HL-60 (cell line): ENCODE measurements around the gene PUS1.

Experiments
- DNase-seq, 2 experiments: peaks; one replicate each; pipeline ENCODE4 v3.0.0-alpha.2; 2010 to 2020; ENCODE audit warnings: low read depth in 1 of 2, low spot score in 1 of 2
- H3K27ac ChIP-seq: fragments of 250-450 bp; sonication (Bioruptor Pico); replicated peaks from 2 replicates; pipeline ENCODE4 v1.5.1; 2020; ENCODE audit warnings: mild to moderate bottlenecking, moderate library complexity
- H3K27me3 ChIP-seq: fragments of 250-450 bp; sonication (Bioruptor Pico); 2 replicates; pipeline ENCODE4 v1.5.1; 2021; ENCODE audit warnings: mild to moderate bottlenecking, moderate library complexity; ENCODE audit not compliant: insufficient read depth, poor library complexity, severe bottlenecking
- H3K4me3 ChIP-seq: replicated peaks from 2 replicates; pipeline ENCODE4 v1.5.1; 2011; ENCODE audit warnings: mild to moderate bottlenecking, control low read depth, low read length; ENCODE audit not compliant: insufficient read depth
- CTCF ChIP-seq: IDR thresholded peaks from one replicate; pipeline ENCODE4 v1.5.1; 2011; ENCODE audit warnings: low read length, control low read depth, inconsistent platforms; ENCODE audit not compliant: insufficient read depth
- GABPA ChIP-seq: IDR thresholded peaks from 2 replicates; pipeline ENCODE4 v1.6.1; 2012; ENCODE audit warnings: low read depth
- POLR2AphosphoS5 ChIP-seq: IDR thresholded peaks from 2 replicates; pipeline ENCODE4 v1.6.1; 2012; ENCODE audit warnings: low read depth
- SPI1 ChIP-seq: IDR thresholded peaks from 2 replicates; pipeline ENCODE4 v1.6.1; 2012; ENCODE audit warnings: low read depth, mild to moderate bottlenecking, borderline replicate concordance
- TF ChIP-seq, protein P1 (sequence below): IDR thresholded peaks from 2 replicates; pipeline ENCODE4 v1.6.1; 2012; ENCODE audit warnings: low read depth; ENCODE audit not compliant: insufficient replicate concordance

The PUS1 gene

DNA sequence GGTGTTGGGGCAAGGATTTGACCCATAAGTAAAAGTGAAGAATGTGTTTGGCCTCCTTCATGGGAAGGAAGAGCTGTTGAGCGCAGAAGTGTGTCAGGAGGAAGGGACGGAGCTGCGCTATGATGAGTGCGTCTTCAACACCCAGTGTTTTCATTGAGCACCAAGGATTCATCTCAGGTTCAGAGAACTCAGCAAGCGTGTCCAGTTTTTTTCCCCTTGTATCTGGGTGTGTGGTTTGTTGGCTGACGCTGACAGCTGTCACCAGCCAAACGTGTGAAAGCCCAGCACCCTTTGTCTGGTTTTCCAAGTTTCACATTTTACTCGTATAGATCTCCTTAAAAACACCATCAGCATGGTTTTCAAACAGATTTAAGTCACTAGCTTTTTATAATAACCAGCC is 33.0 kb downstream of the PUS1 start:
- TF ChIP-seq POLR2AphosphoS5 (no peak), GABPA (no peak), SPI1 (no peak), CTCF (no peak)
- TF ChIP-seq, protein P1, sequence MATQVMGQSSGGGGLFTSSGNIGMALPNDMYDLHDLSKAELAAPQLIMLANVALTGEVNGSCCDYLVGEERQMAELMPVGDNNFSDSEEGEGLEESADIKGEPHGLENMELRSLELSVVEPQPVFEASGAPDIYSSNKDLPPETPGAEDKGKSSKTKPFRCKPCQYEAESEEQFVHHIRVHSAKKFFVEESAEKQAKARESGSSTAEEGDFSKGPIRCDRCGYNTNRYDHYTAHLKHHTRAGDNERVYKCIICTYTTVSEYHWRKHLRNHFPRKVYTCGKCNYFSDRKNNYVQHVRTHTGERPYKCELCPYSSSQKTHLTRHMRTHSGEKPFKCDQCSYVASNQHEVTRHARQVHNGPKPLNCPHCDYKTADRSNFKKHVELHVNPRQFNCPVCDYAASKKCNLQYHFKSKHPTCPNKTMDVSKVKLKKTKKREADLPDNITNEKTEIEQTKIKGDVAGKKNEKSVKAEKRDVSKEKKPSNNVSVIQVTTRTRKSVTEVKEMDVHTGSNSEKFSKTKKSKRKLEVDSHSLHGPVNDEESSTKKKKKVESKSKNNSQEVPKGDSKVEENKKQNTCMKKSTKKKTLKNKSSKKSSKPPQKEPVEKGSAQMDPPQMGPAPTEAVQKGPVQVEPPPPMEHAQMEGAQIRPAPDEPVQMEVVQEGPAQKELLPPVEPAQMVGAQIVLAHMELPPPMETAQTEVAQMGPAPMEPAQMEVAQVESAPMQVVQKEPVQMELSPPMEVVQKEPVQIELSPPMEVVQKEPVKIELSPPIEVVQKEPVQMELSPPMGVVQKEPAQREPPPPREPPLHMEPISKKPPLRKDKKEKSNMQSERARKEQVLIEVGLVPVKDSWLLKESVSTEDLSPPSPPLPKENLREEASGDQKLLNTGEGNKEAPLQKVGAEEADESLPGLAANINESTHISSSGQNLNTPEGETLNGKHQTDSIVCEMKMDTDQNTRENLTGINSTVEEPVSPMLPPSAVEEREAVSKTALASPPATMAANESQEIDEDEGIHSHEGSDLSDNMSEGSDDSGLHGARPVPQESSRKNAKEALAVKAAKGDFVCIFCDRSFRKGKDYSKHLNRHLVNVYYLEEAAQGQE, result no peak
- Histone ChIP-seq H3K27ac (no peak overlapping the region), H3K27me3 (no peaks in the 10 kb centered on the region), H3K4me3 (no peak overlapping the region)
- DNase-seq, result no peak

DNA sequence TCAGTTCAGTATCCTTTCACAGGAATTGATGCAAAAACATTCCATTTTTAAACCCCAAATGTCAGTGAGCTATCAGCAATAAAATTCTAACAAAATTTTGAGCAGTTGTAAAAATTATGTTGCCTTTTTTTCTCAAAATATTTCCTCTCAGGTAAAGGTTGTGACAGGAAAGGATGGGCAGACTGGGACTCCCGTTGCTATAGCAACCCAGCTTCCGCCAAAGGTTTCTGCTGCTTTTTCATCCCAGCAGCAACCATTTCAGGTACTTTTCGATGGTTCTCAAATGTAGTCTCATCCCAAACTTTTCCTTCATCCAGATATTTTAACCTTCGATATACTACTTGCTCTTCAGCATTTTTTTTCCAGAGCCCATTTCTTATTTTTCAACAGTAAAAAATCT is 34.3 kb downstream of the PUS1 start:
- DNase-seq, result no peak
- TF ChIP-seq SPI1 (no peak), POLR2AphosphoS5 (no peak), GABPA (no peak), CTCF (no peak)
- TF ChIP-seq, protein P1, result no peak
- Histone ChIP-seq H3K27ac (no peak overlapping the region), H3K4me3 (no peak overlapping the region), H3K27me3 (no peaks in the 10 kb centered on the region)

DNA sequence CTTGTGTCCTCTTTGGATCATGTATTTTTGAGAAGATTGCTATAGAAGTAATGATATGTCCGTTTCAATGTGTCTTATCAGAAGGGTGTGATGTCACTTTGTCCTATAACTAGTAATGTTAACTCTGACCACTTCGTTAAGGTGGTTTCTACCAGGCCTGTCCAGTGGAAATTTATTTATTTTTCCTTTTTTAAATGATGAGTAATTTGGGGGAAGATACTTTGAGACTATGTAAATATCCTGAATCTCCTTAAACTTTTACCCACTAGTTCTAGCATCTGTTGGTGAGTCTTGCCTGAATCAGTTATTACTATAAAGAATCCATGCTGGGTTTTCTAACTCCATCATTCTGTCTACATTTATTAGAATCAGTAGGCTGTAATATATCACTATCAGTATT is 36.0 kb downstream of the PUS1 start:
- TF ChIP-seq CTCF (no peak), POLR2AphosphoS5 (no peak), SPI1 (no peak), GABPA (no peak)
- TF ChIP-seq, protein P1, result no peak
- DNase-seq, result no peak
- Histone ChIP-seq H3K4me3 (no peak overlapping the region), H3K27ac (no peak overlapping the region), H3K27me3 (no peaks in the 10 kb centered on the region)
